GM21723 (cell line): ENCODE results near the gene EXTL2.
"Not testable (repeated sequence)": the region's sequence is repeated elsewhere in the genome, so short reads cannot be mapped to it uniquely, and the experiment has no call there.

ENCODE experiments used
- ATAC-seq: cut with Tn5 transposase; IDR thresholded peaks from one replicate; pipeline ENCODE4 v1.9.1; 2021; ENCODE audit warnings: mild to moderate bottlenecking, moderate library complexity; ENCODE audit not compliant: unreplicated experiment

The EXTL2 gene

GRCh38 chr1:100894603-100895539, at the start of gene EXTL2:
Gene EXTL2 (minus strand): TSS chr1:100894842. CDS start chr1:100888757, 6,085 bp downstream.
- ATAC-seq: peak; percentile 49

- no peak for ATAC-seq
Measured at GRCh38 chr1:100943533-100943932, 48.9 kb upstream of the EXTL2 start.

DNA sequence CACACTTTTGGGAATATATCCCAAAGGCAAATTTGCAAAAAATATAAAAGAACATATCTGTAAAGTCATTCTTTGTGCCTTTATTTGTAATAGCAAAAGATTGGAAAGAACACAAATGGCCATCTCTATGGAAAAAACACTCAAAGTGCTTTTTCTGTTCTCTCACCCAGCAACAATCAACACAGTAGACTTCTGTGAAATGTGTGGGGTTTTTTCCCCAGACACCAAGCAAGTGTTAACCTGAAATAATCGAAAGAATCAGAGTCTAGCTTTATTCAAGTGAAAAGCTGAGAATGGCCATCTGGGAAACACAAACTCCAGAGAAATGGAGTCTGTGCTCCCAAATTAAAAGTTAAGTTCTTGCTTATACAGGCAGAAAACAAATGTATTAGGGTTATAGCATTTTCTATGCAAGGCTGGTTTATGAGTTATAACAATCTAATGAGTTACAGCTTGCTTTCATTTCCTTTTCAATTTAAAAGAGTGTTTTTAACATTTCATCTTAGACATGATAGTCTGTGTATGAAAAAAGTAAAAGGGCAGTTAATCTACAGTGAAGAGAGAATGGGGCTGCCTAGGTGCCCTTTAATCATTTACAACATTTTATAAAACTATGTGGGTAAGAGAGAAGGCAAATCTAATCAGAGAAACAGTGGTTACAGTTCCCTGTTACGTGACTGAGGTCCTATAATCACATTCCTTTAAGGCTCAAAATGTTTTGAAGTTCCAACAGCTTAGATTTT, 47.8 kb upstream of the EXTL2 start:
- no peak for ATAC-seq

- ATAC-seq: no peak
Measured at GRCh38 chr1:100941580-100942216, 47.1 kb upstream of the EXTL2 start.

- ATAC-seq: no peak
Measured at GRCh38 chr1:100941098-100941527, 46.5 kb upstream of the EXTL2 start.

DNA sequence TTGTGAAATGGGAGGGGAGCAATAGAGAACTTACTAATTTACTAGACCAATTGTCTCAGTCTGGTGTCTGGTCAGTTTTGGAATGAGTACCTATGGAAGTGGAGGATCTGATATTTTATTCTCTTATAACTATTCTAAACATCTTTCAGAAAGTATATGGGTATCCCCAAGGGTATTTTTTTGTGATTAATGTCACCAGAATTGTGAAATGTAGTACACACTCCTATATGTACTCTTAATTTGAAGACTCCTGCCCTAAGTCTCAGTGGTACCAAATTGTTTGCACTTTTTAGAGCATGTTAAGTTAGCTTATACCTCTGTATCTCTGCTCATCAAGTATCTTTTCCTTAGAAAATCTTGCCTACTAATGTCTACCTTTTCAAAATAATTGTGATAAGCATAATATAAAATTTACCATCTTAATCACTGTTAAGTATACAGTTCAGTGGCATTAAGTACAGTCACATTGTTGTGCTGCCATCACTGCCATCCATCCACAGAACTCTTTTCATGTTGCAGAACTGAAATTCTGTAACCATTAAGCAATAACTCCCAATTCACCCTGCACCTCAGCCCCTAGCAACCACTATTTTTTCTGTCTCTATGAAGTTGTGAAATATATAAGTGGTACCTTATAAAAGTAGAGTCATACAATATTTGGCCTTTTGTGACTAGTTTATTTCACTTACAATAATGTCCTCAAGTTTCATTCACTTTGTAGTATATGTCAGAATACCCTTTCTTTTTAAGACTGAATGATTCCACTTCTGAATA, 41.7 kb upstream of the EXTL2 start:
- ATAC-seq: no peak

DNA sequence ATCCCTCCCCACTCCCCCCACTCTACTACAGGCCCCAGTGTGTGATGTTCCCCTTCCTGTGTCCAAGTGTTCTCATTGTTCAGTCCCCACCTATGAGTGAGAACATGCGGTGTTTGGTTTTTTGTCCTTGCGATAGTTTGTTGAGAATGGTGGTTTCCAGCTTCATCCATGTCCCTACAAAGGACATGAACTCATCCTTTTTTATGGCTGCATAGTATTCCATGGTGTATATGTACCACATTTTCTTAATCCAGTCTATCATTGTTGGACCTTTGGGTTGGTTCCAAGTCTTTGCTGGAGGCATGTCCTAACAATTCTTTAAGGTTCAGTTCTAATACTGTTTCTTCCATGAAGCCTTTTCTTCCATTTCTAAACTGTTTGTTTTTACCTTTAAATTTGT, 38.9 kb upstream of the EXTL2 start:
- not testable (repeated sequence) for ATAC-seq

- no peak for ATAC-seq
Measured at GRCh38 chr1:100931716-100932115, 37.1 kb upstream of the EXTL2 start.

DNA sequence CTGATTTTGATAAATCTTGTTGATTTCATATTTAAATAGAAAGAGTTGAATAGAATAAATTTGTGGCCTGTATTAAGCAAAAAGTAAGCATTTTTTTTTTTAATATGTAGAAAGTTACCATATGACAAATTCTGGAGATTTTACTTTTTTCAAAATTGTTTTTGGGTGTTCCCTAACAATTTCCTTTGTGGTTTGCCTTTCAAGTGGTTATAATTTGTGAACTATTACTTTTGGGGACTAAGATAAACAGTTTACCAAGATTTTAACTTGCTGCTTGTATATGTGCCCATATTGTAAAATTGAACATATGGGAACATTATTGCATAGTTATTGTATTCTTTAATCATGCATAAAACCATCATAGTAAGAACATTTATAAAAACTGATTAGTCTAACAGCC, 35.9 kb upstream of the EXTL2 start:
- no peak for ATAC-seq

GRCh38 chr1:100928128-100928527, 33.5 kb upstream of the EXTL2 start:
- no peak for ATAC-seq

DNA sequence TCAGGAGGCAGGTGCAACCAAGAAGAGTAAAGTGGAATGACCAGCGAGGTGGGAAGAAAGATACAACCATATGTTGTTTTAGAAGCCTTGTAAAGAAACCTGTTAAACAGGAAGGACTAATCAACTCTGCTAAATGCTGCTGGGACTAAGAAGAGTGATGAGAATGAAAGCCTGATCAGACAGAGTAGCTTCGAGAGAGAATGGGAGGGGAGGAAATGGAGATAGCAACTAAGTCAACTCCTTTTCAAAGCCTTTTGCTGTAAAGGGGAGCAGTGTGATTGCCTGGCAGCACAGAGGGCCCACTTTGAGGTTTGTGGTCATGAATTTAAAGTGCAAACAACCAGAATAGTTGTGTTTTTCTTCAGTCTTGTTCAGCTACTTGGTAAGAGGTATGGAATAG, 32.6 kb upstream of the EXTL2 start:
- ATAC-seq: peak; percentile 61

- ATAC-seq: no peak
Measured at GRCh38 chr1:100926240-100926639, 31.6 kb upstream of the EXTL2 start.

GRCh38 chr1:100924991-100925390, 30.3 kb upstream of the EXTL2 start:
- no peak for ATAC-seq

GRCh38 chr1:100924212-100924611, 29.6 kb upstream of the EXTL2 start:
- no peak for ATAC-seq

- ATAC-seq: peak; percentile 65
Measured at GRCh38 chr1:100921110-100921706, 26.6 kb upstream of the EXTL2 start.

- ATAC-seq: no peak
Measured at GRCh38 chr1:100912019-100912418, 17.4 kb upstream of the EXTL2 start.

DNA sequence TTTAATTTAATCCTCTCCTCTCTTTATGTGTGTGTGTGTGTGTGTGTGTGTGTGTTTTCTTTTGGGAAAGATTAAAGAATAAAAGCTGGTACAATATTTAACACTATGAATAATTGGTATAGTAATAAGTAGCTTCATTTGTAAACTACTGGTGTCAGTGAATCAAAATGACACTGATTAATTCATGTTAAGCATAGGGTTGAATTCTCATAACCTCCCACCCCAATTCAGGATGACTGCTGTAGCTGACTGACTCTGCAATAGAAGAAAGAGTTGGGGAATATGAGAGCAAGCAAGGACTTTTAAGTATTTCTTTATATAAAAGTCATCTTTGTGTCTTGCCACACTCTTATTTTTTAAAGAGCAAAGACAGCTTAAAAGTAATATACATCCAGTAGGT, 14.4 kb upstream of the EXTL2 start:
- ATAC-seq: no peak

DNA sequence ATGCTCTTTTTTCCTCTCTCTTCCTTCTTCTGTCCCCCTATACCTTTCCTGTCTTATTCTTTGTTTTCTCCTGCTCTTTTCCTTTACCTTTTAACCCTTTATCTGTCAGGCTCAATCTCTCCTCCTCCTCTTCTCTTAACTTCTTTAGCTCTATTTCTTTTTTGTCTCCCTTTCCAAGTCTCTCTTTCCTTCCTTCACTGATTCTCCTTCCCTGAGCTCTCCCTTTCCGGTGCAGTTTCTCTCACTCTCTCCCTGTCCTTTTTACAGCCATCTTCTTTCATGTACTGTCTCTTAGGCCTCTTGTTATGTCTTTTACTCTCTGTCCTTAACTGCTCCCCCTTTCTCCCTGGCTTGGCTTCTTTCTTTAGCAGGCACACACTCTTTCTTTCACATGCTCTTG, 13.2 kb upstream of the EXTL2 start:
- no peak for ATAC-seq

DNA sequence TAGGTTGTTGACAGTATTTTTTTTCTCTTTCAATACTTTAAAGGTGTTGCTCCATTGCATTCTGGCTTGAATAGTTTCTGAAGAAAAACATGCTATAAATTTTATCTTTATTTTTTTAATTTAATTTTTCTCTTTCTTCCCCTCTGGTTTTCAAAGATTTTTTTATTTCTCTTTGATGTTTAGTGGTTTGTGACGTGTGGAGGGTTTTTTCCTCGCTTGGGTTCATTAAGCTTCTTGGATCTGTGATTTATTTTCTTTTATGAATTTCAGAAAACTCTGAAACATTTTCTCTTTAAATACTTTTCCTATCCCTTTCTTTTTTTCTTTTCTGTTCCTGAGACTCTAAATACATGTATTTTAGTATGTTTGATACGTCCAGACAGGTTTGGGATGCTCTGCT, 10.5 kb upstream of the EXTL2 start:
- ATAC-seq: no peak

DNA sequence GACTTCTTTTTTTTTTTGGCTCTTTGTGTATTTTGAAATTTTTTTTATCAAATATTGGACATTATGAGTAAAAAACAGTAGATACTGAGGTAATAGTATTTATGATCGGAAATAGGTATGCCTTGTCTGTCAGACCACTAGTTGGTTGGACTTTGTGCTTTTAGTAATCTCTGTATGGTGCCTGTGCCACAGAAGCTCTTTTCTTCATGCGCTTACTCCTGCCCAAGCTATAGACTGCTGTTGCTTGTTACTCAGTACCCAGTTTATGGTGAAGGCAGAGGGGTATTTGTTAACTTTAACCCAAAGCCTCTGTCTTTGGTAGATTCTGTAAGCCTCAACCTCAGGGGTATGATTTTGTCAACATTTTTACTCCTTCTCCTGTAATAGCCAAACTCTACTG, 9.9 kb upstream of the EXTL2 start:
- ATAC-seq: no peak
